Panc1 (cell line): ENCODE results near the gene SGSM1. TPM values are rescaled to one million over a fixed set of nuclear protein-coding genes. Genes with fewer than 3 reads are reported as not detected.

Source experiments
- ATAC-seq: fragments of 200-7000 bp; cut with Tn5 transposase; 2 replicates; pipeline ENCODE4 v1.9.1; 2020; ENCODE audit warnings: mild to moderate bottlenecking, moderate library complexity
- BruUV-seq: library from RNA; stranded (reverse); fragments of 400-500 nt; replicated peaks from 2 replicates; lab custom pipeline; 2021; lab: Mats Ljungman, UMichigan
- CTCF ChIA-PET: fragments of 300-600 bp; sonication (Branson Sonifier 250); formaldehyde crosslinking; loops from one replicate; lab custom pipeline; 2022; ENCODE audit warnings: antibody characterized with exemption; lab: Charles Lee
- POLR2A ChIA-PET: fragments of 300-600 bp; sonication (Branson Sonifier 250); formaldehyde crosslinking; loops from one replicate; lab custom pipeline; 2022; ENCODE audit warnings: antibody characterized with exemption; lab: Charles Lee
- DNase-seq: peaks from one replicate; pipeline ENCODE4 v3.0.0-alpha.2; 2010; ENCODE audit warnings: low read depth, low spot score
- H3K27ac ChIP-seq: 2 replicates; pipeline ENCODE4 v1.5.1; 2011; ENCODE audit warnings: mild to moderate bottlenecking, low read length, inconsistent platforms
- H3K27me3 ChIP-seq: fragments of 200-500 bp; sonication (Bioruptor generic); 2 replicates; pipeline ENCODE4 v1.6.0; 2014; ENCODE audit warnings: low read length, inconsistent platforms; ENCODE audit not compliant: control insufficient read depth, insufficient read depth
- H3K36me3 ChIP-seq: fragments of 200-500 bp; sonication (Bioruptor generic); 2 replicates; pipeline ENCODE4 v1.5.1; 2014; ENCODE audit warnings: inconsistent platforms, mild to moderate bottlenecking, low read length, moderate library complexity; ENCODE audit not compliant: control insufficient read depth, insufficient read depth
- H3K4me1 ChIP-seq: 2 replicates; pipeline ENCODE4 v1.5.1; 2011; ENCODE audit warnings: inconsistent platforms, mild to moderate bottlenecking, low read length, moderate library complexity; ENCODE audit not compliant: control insufficient read depth, insufficient read depth
- H3K4me3 ChIP-seq, 2 experiments: 2 replicates each; pipeline ENCODE4 v1.5.1; 2011 to 2012; ENCODE audit warnings: low read depth in 2 of 2, low read length in 2 of 2, mild to moderate bottlenecking in 2 of 2, inconsistent platforms in 1 of 2, moderate library complexity in 1 of 2
- H3K9me3 ChIP-seq: fragments of 200-500 bp; sonication (Bioruptor generic); 2 replicates; pipeline ENCODE4 v1.5.1; 2014; ENCODE audit warnings: low read depth, mild to moderate bottlenecking, inconsistent platforms, low read length, moderate library complexity; ENCODE audit not compliant: control insufficient read depth, insufficient read depth
- CTCF ChIP-seq: fragments of 450-650 bp; IDR thresholded peaks from 2 replicates; pipeline ENCODE4 v1.5.1; 2017; ENCODE audit warnings: mild to moderate bottlenecking
- POLR2AphosphoS5 ChIP-seq: IDR thresholded peaks from 2 replicates; pipeline ENCODE4 v1.6.1; 2012; ENCODE audit warnings: mild to moderate bottlenecking, low read depth, low read length, moderate library complexity
- REST ChIP-seq, 2 experiments: IDR thresholded peaks; 2 replicates each; pipeline ENCODE4 v1.6.1; 2011 to 2012; ENCODE audit warnings: low read depth in 2 of 2, control low read depth in 1 of 2, low read length in 1 of 2, mild to moderate bottlenecking in 1 of 2, moderate library complexity in 1 of 2; ENCODE audit not compliant: insufficient read depth in 1 of 2
- SIN3A ChIP-seq: IDR thresholded peaks from 2 replicates; pipeline ENCODE4 v1.6.1; 2012; ENCODE audit warnings: low read depth, mild to moderate bottlenecking, low read length, moderate library complexity, borderline replicate concordance; ENCODE audit not compliant: insufficient read depth
- TCF7L2 ChIP-seq: IDR thresholded peaks from 2 replicates; pipeline ENCODE4 v1.6.1; 2011; ENCODE audit warnings: mild to moderate bottlenecking, low read depth, low read length, inconsistent platforms
- in situ Hi-C: cut with HindIII; loops from 2 replicates; pipeline ENCODE4 v1.10.0; 2016; ENCODE audit warnings: low sequenced_read_pairs, low pct_unique_long_range_greater_than_20kb
- intact Hi-C: fragments of 100-400 bp; cut with micrococcal nuclease; formaldehyde crosslinking; loops from one replicate; pipeline ENCODE4 v1.10.0; 2022; ENCODE audit not compliant: unreplicated experiment
- total RNA-seq: library from RNA; stranded (reverse); gene quantifications from one replicate; pipeline ENCODE4 v1.2.1, GENCODE V29; 2021; ENCODE audit not compliant: unreplicated experiment

Gene SGSM1
- total RNA-seq, 1 experiment from 2014 or later: 1.6 TPM

DNA sequence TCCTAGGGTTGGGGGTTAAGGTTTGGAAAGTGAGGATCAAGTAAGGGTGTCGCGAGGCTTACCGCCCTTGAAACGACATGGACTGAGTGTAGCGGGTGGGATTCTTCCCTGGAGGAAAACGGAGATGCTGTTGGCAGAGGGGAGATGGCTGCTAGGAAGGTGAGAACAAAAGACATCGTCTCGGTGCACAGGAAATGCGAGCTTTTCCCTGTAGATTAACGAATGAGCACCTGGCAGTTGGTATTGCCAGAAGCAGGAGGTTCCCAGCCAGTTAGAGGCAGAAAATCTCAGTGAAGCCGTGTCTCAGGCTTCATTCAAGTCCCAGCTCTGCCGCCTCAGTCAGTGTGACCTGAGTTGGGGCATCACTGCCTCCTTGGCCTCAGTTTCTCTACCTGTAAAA lies 141.9 kb downstream of the SGSM1 start:
- ATAC-seq (no peak), DNase-seq (no peak)
- Histone ChIP-seq H3K9me3 (no peaks in the 10 kb centered on the region), H3K36me3 (no peaks in the 10 kb centered on the region), H3K4me1 (no peaks in the 10 kb centered on the region), H3K27me3 (no peaks in the 10 kb centered on the region), H3K27ac (no peak overlapping the region), H3K4me3 (no peak overlapping the region)
- POLR2A ChIA-PET: no interaction called here
- no peak for TF ChIP-seq POLR2AphosphoS5
- no peak for TF ChIP-seq CTCF
- no peak for TF ChIP-seq REST (IDR thresholded peaks at IDR 0.05; ENCODE audit: insufficient read depth in 1 of 2, low read depth in 2 of 2, low read length in 1 of 2)
- TF ChIP-seq SIN3A: no peak
- TF ChIP-seq TCF7L2: no peak
- BruUV-seq: no TSS peak
- CTCF ChIA-PET: no interaction called here
- intact Hi-C loops (no loop called here), in situ Hi-C loops (no loop called here)

GRCh38 chr22:24948356-24949202 lies 142.6 kb downstream of the SGSM1 start:
- ChIA-PET CTCF (no interaction called here), POLR2A (no interaction called here)
- H3K36me3 ChIP-seq: no peaks in the 10 kb centered on the region
- H3K4me3 ChIP-seq: no peak overlapping the region
- intact Hi-C loops: no loop called here
- DNase-seq (no peak), ATAC-seq (no peak)
- H3K27ac ChIP-seq: no peak overlapping the region
- no peaks in the 10 kb centered on the region for H3K9me3 ChIP-seq
- in situ Hi-C loops: no loop called here
- no TSS peak for BruUV-seq
- TF ChIP-seq SIN3A: no peak
- TF ChIP-seq CTCF: no peak
- no peaks in the 10 kb centered on the region for H3K27me3 ChIP-seq
- H3K4me1 ChIP-seq: no peaks in the 10 kb centered on the region
